ENCODE data around the gene PAIP2. TPM values are rescaled to one million over a fixed set of nuclear protein-coding genes. Genes with fewer than 3 reads are reported as not detected.
"Not testable (repeated sequence)": the region's sequence is repeated elsewhere in the genome, so short reads cannot be mapped to it uniquely, and the experiment has no call there.

The PAIP2 gene
- total and polyA plus RNA-seq, 4 donors: 77.6 to 154 (median 92.2) TPM

- Histone ChIP-seq H3K27ac (ENCODE audit: low read depth in 1 of 2, low read length in 2 of 2) (no peak overlapping the region), H3K27me3 (ENCODE audit: control insufficient read depth in 1 of 2, insufficient read depth in 2 of 2, low read length in 1 of 2) (no peaks in the 10 kb centered on the region), H3K36me3 (ENCODE audit: control insufficient read depth in 1 of 2, insufficient read depth in 2 of 2, low read length in 1 of 2) (no peaks in the 10 kb centered on the region), H3K9me3 (ENCODE audit: control insufficient read depth, low read length) (no peaks in the 10 kb centered on the region), H3K4me1 (ENCODE audit: control insufficient read depth in 1 of 2, insufficient read depth in 2 of 2, low read length in 2 of 2) (no peaks in the 10 kb centered on the region), H3K4me3 (ENCODE audit: low read length in 2 of 2) (no peak overlapping the region)
- DNase-seq (no peak), ATAC-seq (ENCODE audit: low FRiP score) (no peak)
- intact Hi-C loops (cut with DNase I): no loop called here
Measured at GRCh38 chr5:139407517-139407916, 65.9 kb downstream of the PAIP2 start.

GRCh38 chr5:139408191-139408590, 66.5 kb downstream of the PAIP2 start:
- Histone ChIP-seq H3K4me3 (ENCODE audit: low read length in 2 of 2) (no peak overlapping the region), H3K27ac (ENCODE audit: low read depth in 1 of 2, low read length in 2 of 2) (no peak overlapping the region), H3K9me3 (ENCODE audit: control insufficient read depth, low read length) (no peaks in the 10 kb centered on the region), H3K4me1 (ENCODE audit: control insufficient read depth in 1 of 2, insufficient read depth in 2 of 2, low read length in 2 of 2) (no peaks in the 10 kb centered on the region), H3K36me3 (ENCODE audit: control insufficient read depth in 1 of 2, insufficient read depth in 2 of 2, low read length in 1 of 2) (peaks cover 0 to 1% of the 10 kb centered on the region in 2 donors), H3K27me3 (ENCODE audit: control insufficient read depth in 1 of 2, insufficient read depth in 2 of 2, low read length in 1 of 2) (no peaks in the 10 kb centered on the region)
- DNase-seq: no peak
- ATAC-seq (ENCODE audit: low FRiP score): no peak
- intact Hi-C loops (cut with DNase I): no loop called here
- WGBS, 2 donors: 88 to 94% methylated on average over 7 of the region's 7 CpGs

- H3K9me3 ChIP-seq (ENCODE audit: control insufficient read depth, low read length); H3K36me3 ChIP-seq (ENCODE audit: control insufficient read depth in 1 of 2, insufficient read depth in 2 of 2, low read length in 1 of 2); DNase-seq; H3K27me3 ChIP-seq (ENCODE audit: control insufficient read depth in 1 of 2, insufficient read depth in 2 of 2, low read length in 1 of 2); H3K27ac ChIP-seq (ENCODE audit: low read depth in 1 of 2, low read length in 2 of 2); ATAC-seq (ENCODE audit: low FRiP score); H3K4me1 ChIP-seq (ENCODE audit: control insufficient read depth in 1 of 2, insufficient read depth in 2 of 2, low read length in 2 of 2); H3K4me3 ChIP-seq (ENCODE audit: low read length in 2 of 2); intact Hi-C loops (cut with DNase I): not testable (repeated sequence)
- WGBS, 2 donors: 93 to 94% methylated on average over 5 of the region's 5 CpGs
Measured at GRCh38 chr5:139409116-139409515, 67.5 kb downstream of the PAIP2 start.

DNA sequence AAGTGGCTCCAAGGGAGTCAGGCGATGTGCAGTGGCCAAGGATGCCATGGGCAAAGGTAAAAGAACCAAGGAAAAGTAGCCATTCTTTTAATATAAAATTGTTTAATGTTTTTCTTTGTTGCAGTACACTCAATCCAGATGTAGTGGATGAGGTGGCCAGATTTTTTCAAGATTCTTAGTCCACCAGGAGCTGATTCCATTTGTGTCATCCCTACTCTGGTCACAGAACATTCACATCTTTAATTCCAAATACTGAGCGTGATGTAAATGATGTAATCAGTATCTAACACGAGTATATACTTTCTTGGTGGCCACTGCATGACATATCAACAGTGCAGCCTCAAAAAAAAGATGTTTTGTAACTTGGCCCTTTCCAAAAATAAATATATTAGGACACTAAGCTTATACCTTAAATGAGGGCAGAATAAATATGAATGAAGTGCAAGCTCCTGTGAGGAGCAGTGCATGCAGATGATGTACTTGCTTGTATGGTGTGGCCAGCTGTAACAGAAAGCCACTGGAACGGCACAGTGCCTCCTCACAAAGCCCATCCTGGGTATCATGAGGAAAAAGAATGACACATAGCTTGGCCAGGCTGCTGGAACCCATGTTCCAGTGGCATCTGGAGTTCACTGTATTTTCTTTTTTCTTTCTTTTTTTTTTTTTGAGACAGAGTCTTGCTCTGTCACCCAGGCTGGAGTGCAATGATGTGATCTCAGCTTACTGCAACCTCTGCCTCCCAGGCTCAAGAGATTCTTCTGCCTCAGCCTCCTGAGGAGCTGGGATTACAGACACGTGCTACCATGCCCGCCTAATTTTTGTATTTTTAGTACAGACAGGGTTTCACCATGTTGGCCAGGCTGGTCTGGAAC, 68.7 kb downstream of the PAIP2 start:
- Histone ChIP-seq H3K36me3 (ENCODE audit: control insufficient read depth in 1 of 2, insufficient read depth in 2 of 2, low read length in 1 of 2) (peaks cover 0 to 2% of the 10 kb centered on the region in 2 donors), H3K9me3 (ENCODE audit: control insufficient read depth, low read length) (no peaks in the 10 kb centered on the region), H3K4me1 (ENCODE audit: control insufficient read depth in 1 of 2, insufficient read depth in 2 of 2, low read length in 2 of 2) (no peaks in the 10 kb centered on the region), H3K27me3 (ENCODE audit: control insufficient read depth in 1 of 2, insufficient read depth in 2 of 2, low read length in 1 of 2) (no peaks in the 10 kb centered on the region), H3K27ac (ENCODE audit: low read depth in 1 of 2, low read length in 2 of 2) (peak overlapping the region in 1 of 2 donors; percentile 74), H3K4me3 (ENCODE audit: low read length in 2 of 2) (no peak overlapping the region)
- DNase-seq (peak in 1 of 2 donors; percentile 30), ATAC-seq (ENCODE audit: low FRiP score) (no peak)
- WGBS, 2 donors: 43 to 44% methylated on average over 6 of the region's 6 CpGs
- intact Hi-C loops (cut with DNase I): no loop called here

GRCh38 chr5:139410993-139411828, 69.6 kb downstream of the PAIP2 start:
- 60 to 61% methylated on average over 17 of the region's 17 CpGs for WGBS, 2 donors
- H3K27me3 ChIP-seq (ENCODE audit: control insufficient read depth in 1 of 2, insufficient read depth in 2 of 2, low read length in 1 of 2): no peaks in the 10 kb centered on the region
- no peaks in the 10 kb centered on the region for H3K9me3 ChIP-seq (ENCODE audit: control insufficient read depth, low read length)
- ATAC-seq (ENCODE audit: low FRiP score): no peak
- intact Hi-C loops (cut with DNase I): no loop called here
- no peak for DNase-seq
- H3K4me3 ChIP-seq (ENCODE audit: low read length in 2 of 2): no peak overlapping the region
- peaks cover 0 to 2% of the 10 kb centered on the region in 2 donors for H3K36me3 ChIP-seq (ENCODE audit: control insufficient read depth in 1 of 2, insufficient read depth in 2 of 2, low read length in 1 of 2)
- peak overlapping the region; percentile 38 to 74 for H3K27ac ChIP-seq (ENCODE audit: low read depth in 1 of 2, low read length in 2 of 2)
- no peaks in the 10 kb centered on the region for H3K4me1 ChIP-seq (ENCODE audit: control insufficient read depth in 1 of 2, insufficient read depth in 2 of 2, low read length in 2 of 2)

GRCh38 chr5:139413153-139413552, 71.5 kb downstream of the PAIP2 start:
- no peaks in the 10 kb centered on the region for H3K27me3 ChIP-seq (ENCODE audit: control insufficient read depth in 1 of 2, insufficient read depth in 2 of 2, low read length in 1 of 2)
- DNase-seq: no peak
- WGBS, 2 donors: 95 to 96% methylated on average over 6 of the region's 6 CpGs
- peaks cover 0 to 2% of the 10 kb centered on the region in 2 donors for H3K36me3 ChIP-seq (ENCODE audit: control insufficient read depth in 1 of 2, insufficient read depth in 2 of 2, low read length in 1 of 2)
- no peak for ATAC-seq (ENCODE audit: low FRiP score)
- intact Hi-C loops (cut with DNase I): no loop called here
- no peaks in the 10 kb centered on the region for H3K9me3 ChIP-seq (ENCODE audit: control insufficient read depth, low read length)
- H3K27ac ChIP-seq (ENCODE audit: low read depth in 1 of 2, low read length in 2 of 2): no peak overlapping the region
- H3K4me3 ChIP-seq (ENCODE audit: low read length in 2 of 2): no peak overlapping the region
- H3K4me1 ChIP-seq (ENCODE audit: control insufficient read depth in 1 of 2, insufficient read depth in 2 of 2, low read length in 2 of 2): no peaks in the 10 kb centered on the region

GRCh38 chr5:139413963-139414362, 72.3 kb downstream of the PAIP2 start:
- H3K27ac ChIP-seq (ENCODE audit: low read depth in 1 of 2, low read length in 2 of 2): no peak overlapping the region
- H3K27me3 ChIP-seq (ENCODE audit: control insufficient read depth in 1 of 2, insufficient read depth in 2 of 2, low read length in 1 of 2): no peaks in the 10 kb centered on the region
- H3K4me1 ChIP-seq (ENCODE audit: control insufficient read depth in 1 of 2, insufficient read depth in 2 of 2, low read length in 2 of 2): no peaks in the 10 kb centered on the region
- H3K4me3 ChIP-seq (ENCODE audit: low read length in 2 of 2): no peak overlapping the region
- peaks cover 0 to 2% of the 10 kb centered on the region in 2 donors for H3K36me3 ChIP-seq (ENCODE audit: control insufficient read depth in 1 of 2, insufficient read depth in 2 of 2, low read length in 1 of 2)
- no peak for DNase-seq
- H3K9me3 ChIP-seq (ENCODE audit: control insufficient read depth, low read length): no peaks in the 10 kb centered on the region
- no peak for ATAC-seq (ENCODE audit: low FRiP score)
- intact Hi-C loops (cut with DNase I): no loop called here
- WGBS, 2 donors: 88 to 89% methylated on average over 6 of the region's 6 CpGs

DNA sequence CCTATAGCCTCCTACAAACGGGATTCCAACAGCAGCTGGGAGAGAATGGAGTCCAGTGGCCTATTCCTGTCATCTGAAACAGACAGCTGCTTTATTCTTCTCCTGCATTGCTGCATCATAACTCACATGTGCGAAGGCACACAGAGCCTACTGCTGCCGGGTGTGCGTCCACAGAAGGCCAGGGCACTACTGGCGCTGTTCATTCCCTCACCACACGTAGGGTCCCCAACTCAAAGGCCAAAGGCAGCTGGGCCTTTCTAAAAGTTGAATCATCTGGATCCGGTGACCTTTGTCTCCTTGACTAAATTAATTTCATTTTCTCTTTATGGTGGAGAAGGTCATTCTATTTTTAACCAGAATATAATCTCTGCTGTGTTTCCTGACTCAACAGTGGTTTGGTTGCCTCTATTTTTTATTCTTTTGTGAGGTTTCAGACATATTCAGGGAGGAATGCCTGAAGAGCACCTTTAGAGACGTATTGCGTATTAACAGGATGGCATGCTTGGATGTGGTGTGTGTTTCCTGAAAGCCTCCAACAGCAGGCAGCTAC, 73.0 kb downstream of the PAIP2 start:
- H3K27me3 ChIP-seq (ENCODE audit: control insufficient read depth in 1 of 2, insufficient read depth in 2 of 2, low read length in 1 of 2): no peaks in the 10 kb centered on the region
- no peak for DNase-seq
- H3K4me3 ChIP-seq (ENCODE audit: low read length in 2 of 2): no peak overlapping the region
- no peak for ATAC-seq (ENCODE audit: low FRiP score)
- H3K27ac ChIP-seq (ENCODE audit: low read depth in 1 of 2, low read length in 2 of 2): no peak overlapping the region
- 66 to 70% methylated on average over 9 of the region's 9 CpGs for WGBS, 2 donors
- H3K4me1 ChIP-seq (ENCODE audit: control insufficient read depth in 1 of 2, insufficient read depth in 2 of 2, low read length in 2 of 2): no peaks in the 10 kb centered on the region
- intact Hi-C loops (cut with DNase I): loop anchor here in 1 of 2 donors (5.0 kb wide), 1 partner anchor 148 kb away; the partner anchor contains the start of gene UBE2D2
- peaks cover 0 to 2% of the 10 kb centered on the region in 2 donors for H3K36me3 ChIP-seq (ENCODE audit: control insufficient read depth in 1 of 2, insufficient read depth in 2 of 2, low read length in 1 of 2)
- no peaks in the 10 kb centered on the region for H3K9me3 ChIP-seq (ENCODE audit: control insufficient read depth, low read length)
